Thyroid gland (tissue), 4 donors: ENCODE measurements around the gene OR10A5.

Experiments
- POLR2A ChIP-seq, 2 donors: fragments of 450-650 bp; IDR thresholded peaks; one replicate each; pipeline ENCODE4 v1.6.1; 2017; ENCODE audit warnings: antibody characterized with exemption in 2 of 2, mild to moderate bottlenecking in 2 of 2, moderate library complexity in 1 of 2
- TF ChIP-seq, protein P1 (sequence below), 6 experiments: fragments of 200-600 bp in 3 of 6; fragments of 450-650 bp in 3 of 6; sonication (generic) in 3 of 6; IDR thresholded peaks; one replicate each; pipeline ENCODE4 v1.5.1; 2016 to 2019; ENCODE audit warnings: antibody characterized with exemption in 6 of 6, mild to moderate bottlenecking in 2 of 6, inconsistent platforms in 1 of 6, moderate library complexity in 1 of 6

- TF ChIP-seq, protein P1, sequence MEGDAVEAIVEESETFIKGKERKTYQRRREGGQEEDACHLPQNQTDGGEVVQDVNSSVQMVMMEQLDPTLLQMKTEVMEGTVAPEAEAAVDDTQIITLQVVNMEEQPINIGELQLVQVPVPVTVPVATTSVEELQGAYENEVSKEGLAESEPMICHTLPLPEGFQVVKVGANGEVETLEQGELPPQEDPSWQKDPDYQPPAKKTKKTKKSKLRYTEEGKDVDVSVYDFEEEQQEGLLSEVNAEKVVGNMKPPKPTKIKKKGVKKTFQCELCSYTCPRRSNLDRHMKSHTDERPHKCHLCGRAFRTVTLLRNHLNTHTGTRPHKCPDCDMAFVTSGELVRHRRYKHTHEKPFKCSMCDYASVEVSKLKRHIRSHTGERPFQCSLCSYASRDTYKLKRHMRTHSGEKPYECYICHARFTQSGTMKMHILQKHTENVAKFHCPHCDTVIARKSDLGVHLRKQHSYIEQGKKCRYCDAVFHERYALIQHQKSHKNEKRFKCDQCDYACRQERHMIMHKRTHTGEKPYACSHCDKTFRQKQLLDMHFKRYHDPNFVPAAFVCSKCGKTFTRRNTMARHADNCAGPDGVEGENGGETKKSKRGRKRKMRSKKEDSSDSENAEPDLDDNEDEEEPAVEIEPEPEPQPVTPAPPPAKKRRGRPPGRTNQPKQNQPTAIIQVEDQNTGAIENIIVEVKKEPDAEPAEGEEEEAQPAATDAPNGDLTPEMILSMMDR (IDR thresholded peaks at IDR 0.05) = no peak
- TF ChIP-seq POLR2A (IDR thresholded peaks at IDR 0.05) = no peak
Measured at GRCh38 chr11:6889835-6890234, 44.4 kb downstream of the OR10A5 start.
